Frontal cortex (tissue), 4 donors: ENCODE measurements around the gene KAZN. TPM values are rescaled to one million over a fixed set of nuclear protein-coding genes. Genes with fewer than 3 reads are reported as not detected.

Source experiments
- DNase-seq, 2 donors: peaks; one replicate each; pipeline ENCODE4 v3.0.0; 2012; ENCODE audit warnings: low spot score in 2 of 2
- FAIRE-seq: peaks from 2 replicates; lab custom pipeline; 2012; peaks lifted over from hg19 to GRCh38; lab: Jason Lieb, UNC
- total RNA-seq: library from RNA; depleted of rRNA; stranded (reverse); fragments of >200 nt; gene quantifications from one replicate; pipeline ENCODE4 v1.2.3, GENCODE V29; 2014
- donor health status: control.
- donor health status: control.
- donor health status: control.

KAZN gene
- total RNA-seq, 1 donor from 2014 or later: 17.1 TPM

DNA sequence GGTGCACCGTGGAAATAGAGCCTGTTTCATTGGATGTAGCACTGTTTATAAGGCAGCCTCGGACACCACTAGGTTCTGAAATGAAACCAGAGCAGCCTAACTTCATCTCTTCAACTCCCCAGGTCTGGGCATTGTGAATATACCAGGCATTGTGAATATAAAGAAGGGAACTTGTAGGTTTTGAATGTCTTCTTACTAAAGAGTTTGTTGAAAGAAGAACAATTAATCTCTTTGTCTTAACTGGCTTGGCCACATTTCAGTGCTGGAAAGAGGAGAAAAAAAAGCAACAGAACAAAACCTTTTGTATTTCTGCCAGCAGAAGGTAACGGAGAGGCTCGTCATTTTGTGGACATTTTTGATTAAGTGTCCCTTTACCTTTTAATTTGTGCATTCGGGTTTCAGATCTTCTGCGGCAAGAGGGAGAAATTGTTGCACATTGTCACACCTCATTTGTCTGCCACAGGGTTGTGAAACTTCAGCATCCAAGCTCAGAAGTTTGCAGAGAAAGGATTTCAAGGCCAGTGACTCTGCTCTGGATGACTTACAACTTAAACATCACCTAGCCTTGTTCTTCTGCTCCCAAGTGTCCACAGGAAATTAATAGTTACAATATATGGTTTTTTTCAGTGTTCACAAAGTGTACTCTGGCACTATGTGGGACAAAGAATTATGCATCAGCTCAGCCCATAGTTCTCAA, 158.3 kb downstream of the KAZN start:
- DNase-seq: no peak
- FAIRE-seq: no peak

DNA sequence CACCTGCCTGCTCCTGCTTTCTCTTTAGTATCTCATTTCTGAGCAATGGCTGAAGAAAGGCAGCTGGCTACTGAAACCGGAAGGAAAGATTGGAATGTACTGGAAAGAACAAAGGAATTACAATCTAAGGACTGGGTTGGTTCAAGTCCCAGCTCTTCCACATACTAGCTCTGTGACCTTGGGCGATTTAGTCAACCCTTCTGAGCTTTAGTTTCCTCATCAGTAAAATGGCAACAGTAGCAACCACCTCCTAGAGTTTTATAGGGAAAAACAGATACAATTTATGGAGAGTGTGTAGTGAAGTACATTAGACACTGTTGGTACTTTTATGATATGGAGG, 158.8 kb downstream of the KAZN start:
- FAIRE-seq (no peak), DNase-seq (no peak)

DNA sequence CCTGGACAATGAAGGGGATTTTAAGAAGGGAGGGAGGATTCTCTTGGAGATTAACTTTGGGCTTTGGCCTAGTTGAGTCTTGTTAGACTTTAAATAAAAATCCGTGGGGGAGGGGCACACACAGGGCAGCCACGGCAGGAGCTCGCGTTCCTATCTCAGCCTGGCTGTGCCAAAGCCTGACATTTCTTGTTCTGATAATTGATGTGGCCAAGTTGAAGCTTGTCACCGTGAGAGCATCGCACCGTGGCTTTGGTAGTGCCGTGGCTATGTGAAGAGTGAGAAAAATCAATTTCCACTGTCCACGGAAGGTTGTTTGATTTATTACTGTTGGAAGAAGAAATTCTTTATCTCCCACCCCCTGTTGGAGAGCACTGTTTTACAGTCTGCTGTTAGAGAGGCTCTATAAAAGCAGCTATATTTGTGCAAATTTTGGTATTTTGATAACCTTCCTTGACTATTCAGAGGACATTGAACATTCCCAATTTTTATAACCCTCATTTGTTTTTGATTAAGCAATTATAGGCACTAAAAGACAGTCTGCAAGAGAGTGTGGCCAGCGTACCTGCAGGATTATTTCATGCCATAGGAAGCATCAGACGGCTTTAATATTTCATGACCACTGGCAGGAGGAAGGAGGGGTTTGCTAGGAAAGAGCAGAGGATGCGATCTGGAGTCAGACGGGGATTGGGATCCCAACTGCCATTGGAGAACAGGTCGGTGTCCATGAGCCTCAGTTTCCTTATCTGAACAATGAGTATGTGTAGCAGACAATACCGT, 160.7 kb downstream of the KAZN start:
- FAIRE-seq: no peak
- DNase-seq: no peak

DNA sequence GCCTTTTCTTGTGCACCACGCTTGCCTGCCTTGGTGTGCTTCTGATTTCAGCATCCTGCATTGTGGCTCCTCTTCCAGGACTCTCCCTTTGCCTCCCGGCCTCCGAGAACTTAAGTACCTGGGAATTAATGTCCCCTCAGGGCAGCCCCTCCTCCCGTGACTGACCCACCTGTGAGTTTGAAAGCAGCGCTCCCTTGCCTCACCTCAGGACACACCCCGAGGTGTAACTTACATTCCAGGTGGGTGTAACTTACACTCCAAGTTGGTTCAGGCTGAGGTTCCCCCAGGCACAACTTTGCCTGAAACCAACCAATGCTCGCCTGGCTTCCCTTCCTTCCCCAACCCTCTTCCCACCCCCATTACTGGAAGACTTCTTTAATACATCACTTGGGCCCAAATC, 161.4 kb downstream of the KAZN start:
- FAIRE-seq (no peak), DNase-seq (no peak)

DNA sequence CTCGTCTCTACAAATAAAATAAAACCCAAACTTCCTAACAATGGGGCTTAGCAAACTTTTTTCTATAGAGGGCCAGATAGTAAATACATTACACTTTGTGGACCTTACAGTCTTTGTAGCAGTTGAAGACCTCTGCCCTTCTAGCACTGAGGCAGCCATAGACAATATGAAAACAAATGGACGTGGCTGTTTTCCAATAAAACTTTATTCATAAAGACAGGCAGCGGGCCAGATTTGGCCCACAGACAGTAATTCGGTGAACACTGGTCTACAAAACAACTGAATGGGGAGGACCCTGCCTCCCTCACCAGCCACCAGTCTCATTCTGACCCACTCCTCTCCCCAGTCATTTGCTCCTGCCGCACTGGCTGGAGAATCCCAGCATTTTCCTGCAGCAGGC, 162.3 kb downstream of the KAZN start:
- FAIRE-seq (no peak), DNase-seq (no peak)

DNA sequence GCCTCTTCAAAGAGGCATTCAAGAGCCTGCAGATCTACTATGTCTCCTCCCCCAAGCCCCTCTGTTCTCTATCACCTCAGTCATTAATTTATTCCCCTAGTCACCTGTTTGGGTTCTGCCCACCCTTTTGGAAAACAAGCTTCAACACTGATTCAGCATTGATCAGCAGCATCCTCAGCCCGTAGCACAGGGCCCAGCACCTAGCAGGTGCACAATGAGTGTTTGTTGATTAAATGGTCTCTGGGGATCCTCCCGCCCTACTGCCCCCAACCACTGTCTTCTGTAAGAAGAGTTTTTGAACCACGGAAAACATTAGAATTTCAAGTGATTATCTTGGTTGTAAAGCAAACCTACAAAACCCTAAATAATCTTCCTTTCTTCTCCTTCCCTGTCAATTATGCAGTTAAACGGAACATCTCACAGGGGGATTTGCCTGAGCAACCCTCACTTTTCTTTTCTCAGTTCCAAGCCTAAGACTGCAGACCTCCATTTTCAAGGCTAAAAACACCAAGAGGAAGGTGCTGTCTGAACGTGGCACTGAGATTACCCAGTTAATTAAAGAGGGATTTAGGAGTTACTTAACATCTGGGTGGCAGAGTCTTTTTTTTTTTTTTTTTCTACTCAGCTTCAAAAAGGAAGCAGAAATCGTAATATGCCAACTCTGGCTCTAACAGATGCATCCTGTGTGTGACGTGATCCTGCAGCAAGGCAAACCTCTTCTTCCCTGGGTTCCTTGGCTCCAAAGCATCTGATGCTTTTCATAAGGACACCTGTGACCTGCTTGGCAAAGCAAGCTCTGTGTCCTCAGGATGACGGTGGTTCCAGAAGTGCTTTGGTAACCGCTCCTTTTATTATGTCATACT, 163.0 kb downstream of the KAZN start:
- DNase-seq (no peak), FAIRE-seq (no peak)

DNA sequence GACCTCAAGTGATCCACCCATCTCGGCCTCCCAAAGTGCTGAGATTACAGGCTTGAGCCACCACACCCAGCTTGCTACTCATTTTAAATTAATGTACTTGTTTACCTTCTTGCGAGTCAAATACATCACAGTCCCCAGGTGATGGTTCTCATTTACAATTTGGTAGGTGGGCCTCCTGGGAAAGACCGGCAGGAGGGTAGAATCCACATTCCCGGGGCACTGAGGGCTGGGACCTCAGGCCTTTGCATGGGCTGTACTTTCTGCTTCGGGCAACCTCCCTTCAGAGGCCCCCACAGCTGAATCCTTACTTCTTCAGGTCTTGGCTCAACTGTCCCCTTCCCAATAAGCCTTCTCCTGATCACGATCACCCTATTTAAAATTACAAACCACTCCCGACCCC, 165.5 kb downstream of the KAZN start:
- FAIRE-seq (no peak), DNase-seq (no peak)

DNA sequence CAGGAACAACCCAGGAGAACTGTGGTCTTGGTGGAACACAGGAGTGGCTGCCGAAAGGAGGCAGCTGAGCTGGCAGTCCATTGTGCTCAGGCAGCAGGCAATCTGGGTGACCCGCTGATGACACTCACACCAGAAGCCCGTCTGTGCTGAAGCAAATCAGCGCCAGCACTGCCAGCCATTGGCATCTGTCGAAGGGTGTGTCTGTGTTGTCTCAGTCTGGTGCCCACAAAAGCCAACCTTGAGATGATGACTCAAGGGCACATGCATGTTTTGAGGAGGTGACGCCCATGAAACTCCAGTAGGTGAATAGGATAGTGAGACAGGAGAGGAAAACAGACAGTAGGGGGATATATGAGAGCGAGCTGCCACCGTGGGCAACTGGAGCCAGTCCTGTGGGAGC, 167.3 kb downstream of the KAZN start:
- FAIRE-seq (no peak), DNase-seq (no peak)

DNA sequence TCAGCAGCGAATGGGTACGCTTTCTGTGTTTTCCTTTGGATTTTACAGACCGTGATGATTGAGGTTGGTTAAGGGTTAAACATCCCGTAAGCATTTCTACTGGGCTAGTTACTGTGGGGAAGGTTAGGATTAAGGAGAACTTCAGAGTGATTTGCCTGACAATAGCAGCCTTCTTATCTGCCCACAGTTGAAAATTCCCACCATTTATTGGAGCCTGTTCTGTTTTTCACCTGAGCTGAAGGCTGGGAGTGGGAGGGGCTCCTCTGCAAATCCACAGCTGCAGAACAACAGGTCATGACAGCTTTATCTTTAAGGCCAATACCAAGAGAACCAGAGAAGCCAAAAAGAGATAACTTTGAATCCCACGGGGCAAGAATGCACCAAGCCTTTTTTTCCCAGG, 168.6 kb downstream of the KAZN start:
- FAIRE-seq (no peak), DNase-seq (no peak)

DNA sequence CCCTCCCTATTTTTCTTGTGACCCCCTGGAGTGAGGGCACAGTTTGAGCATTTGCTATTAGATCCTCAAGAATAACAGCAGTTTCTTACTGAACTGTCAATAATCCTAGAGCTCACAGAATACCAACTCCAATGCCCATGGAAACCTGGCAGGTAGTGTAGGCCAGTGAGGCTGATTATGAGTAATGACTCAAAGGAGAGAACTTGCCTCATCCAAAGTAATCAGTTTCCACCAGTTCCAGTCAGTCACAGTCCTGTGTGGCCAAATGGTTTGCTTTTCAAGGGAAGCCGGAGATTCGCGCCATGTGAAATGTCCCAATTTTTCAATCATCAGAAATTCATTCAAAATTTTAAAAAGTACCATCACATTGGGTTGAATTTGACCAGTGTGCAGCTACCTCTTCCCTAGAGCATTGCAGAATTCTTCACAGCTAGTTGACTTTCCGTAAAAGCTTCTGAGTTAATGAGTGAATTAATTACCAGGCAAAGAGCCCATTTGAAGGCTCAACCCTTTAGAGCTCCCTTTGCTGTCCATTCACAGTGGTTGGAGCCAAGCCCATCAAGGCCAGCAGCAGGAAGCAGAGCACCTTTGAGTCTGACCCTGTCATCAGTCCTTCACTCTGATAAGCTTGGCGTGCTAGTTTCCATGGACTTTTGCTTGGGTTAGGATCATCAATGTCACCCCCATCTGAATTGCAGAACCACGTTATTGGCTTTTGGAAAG, 170.3 kb downstream of the KAZN start:
- no peak for FAIRE-seq
- no peak for DNase-seq

DNA sequence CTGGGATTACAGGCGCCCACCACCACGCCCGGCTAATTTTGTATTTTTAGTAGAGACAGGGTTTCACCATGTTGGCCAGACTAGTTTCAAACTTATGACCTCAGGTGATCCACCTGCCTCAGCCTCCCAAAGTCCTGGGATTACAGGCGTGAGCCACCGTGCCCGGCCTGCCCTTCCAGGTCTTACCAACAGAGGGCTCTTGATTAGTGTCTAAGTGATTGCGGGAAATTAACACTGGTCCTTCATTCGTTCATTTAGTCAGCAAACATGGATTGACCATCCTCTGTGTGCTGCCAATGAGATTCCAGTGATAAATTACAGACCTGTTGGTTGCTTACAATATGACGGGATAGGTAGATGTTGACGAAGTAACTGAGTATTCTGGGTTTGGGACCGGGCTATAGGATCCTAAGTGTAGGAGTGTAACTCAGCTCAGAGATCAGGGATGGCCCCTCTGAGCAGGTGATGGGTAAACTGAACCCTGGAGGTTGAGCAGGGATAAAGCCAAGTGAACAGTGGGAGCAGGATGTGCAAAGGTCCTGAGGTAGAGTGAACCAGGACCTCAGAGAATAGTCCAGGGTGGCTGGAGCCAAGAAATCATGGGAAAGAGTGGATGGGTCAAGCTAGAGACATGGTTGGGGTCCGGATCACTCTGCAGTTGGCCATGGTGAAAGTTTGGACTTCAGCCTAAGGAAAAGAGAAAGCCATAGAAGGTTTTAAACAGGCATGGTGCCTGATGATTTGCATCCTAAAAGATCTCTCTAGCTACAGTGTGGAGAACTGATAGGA, 171.2 kb downstream of the KAZN start:
- FAIRE-seq: no peak
- no peak for DNase-seq

DNA sequence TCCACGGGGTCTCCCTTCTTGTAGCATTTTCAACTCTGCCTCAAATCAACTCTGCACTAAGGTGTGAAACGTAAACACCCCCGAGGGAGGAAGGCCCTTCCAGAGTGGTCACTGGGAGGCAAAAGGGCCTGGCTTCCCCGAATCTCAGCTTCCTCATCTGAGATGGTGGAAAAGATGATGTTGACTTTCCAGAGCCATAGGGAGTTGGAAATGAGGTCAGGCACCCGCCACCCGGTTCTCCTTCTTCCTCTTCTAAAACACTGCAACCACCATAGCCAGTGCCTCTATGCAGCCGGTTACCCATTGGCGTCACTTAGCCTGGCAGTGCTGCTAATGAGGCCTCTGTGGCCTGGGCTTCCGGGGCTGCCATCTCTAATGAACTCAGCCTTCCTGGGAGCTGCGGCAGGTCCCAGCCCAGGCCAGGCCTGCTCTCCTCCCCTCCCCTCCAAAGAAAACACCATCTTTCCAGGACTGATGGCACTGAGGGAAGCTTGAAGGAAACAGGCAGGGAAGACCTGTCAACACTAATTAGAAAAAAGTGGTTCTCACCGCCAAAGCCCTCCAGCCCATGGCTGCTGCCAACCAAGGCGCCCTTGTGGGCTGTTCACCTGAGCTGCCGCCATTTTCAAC, 175.0 kb downstream of the KAZN start:
- DNase-seq (no peak), FAIRE-seq (no peak)

DNA sequence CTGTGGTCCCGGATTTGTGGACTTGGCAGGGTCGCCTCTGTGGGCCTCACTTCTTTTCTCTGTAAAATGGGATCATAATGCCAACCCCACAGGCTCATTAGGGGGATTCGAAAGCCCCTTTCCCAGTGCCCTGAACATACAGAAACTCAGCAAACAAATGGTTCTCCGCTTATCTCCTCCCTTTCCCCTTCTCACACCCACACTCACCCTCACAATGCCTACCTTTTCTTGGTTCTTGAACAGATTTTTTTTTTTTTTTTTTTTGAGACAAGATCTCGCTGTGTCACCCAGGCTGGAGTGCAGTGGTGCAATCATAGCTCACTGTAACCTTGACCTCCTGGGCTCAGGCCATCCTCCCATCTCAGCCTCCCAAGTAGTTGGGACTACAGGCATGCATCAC, 175.7 kb downstream of the KAZN start:
- DNase-seq: no peak

DNA sequence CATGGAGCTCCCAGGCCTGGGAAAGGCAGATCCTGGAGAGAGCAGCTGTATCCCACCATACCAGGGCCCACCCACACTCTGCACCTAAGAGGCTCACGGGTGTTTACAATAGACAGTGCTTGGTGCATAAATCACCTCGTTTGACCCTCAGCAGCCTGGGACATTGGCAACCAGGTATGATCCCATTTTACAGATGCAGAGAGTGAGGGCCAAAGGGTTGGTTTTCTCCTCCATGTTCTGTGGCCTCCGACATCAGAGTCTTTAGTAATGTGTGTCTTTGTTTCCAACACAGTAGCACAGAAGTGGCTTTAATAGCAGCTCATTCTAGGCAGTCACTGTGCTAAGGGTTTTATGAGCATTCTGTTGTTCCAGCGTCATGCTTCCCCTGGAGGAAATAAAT, 176.5 kb downstream of the KAZN start:
- DNase-seq (no peak), FAIRE-seq (no peak)

More for the DNA sequence above, 175.7 kb downstream of the KAZN start:
- FAIRE-seq: no peak

DNA sequence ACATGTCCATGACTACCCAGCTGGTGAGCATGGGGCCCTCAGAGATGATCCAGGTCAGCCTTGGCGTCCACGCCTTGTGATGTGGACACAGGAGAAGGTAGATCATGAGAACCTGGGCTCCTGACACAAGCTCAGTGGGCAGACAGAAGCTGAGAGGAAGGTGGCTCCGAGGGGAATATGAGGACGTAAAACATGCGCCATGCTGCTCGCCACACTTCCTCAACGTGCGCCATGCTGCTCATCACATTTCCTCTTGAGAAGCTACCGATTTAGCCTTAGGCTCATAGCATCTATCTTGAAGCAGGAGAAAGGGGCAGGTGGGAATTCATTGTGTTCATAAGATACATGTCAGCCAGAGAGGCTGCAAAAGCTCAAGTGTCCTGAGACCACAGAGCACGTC, 176.9 kb downstream of the KAZN start:
- DNase-seq: no peak
- FAIRE-seq: no peak

DNA sequence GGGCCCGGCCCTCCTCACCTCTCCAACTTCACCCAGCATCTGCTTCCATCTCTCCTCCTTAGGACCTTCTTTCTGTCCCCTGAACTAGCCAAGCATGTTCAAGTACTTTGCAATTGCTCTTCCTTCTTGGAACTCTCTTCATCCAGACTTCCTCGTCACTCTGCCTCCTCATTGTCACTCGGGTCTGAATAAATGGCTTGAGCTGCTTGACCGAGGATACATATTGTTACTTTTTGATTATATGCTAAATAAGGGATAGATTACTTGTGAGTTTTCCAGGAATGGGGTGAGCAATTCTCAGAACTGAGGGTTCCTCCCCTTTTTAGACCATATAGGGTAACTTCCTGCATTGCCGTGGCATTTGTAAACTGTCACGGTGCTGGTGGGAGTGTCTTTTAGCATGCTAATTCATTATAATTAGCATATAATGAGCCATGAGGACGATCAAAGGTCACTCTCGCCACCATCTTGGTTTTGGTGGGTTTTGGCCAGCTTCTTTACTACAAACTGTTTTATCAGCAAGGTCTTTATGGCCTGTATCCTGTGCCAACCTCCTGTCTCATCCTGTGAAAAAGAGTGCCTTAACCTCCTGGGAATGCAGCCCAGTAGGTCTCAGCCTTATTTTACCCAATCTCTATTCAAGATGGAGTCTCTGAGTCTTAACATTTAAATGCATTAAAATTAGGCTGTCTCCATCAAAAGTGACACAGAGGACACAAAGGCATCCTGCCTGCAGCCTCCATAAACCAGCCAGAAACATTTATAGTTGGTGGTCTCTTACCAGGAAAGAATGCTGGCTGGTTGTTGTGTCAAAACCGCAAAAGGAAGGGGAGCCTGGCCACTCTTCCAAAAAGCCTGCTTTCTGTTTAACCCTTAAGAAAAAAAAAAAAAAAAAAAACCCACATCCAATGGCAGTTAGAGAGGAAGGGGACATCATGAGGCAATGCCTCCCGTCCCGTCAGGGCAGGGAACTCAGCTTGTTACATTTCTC, 179.3 kb downstream of the KAZN start:
- no peak for DNase-seq
- FAIRE-seq: no peak

DNA sequence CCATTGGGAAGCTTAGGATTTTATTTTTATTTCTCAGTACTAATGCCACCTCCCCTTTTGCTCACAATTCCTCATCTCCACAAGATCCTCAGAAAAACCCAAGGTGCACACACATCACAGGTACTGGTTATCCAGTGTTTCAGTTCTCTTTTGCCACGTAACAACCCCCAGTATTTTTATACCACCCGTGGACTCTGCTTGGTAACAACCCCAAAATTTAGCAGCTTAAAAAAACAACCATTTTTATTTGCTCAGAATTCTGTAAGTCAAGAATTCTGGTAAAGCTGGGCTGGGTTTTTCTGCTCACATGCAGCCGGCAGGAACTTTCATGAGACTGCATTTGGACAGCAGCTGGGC, 180.0 kb downstream of the KAZN start:
- DNase-seq: no peak
- FAIRE-seq: no peak
